Keratinocyte (primary cell): Measurements from ENCODE around the gene MYH10. TPM values are rescaled to one million over a fixed set of nuclear protein-coding genes. Genes with fewer than 3 reads are reported as not detected.

ENCODE experiments used
- DNase-seq: peaks from one replicate; pipeline ENCODE4 v3.0.0-alpha.2; 2011; ENCODE audit warnings: low read depth, missing footprints, low spot score
- FAIRE-seq: peaks from 2 replicates; lab custom pipeline; 2011; peaks lifted over from hg19 to GRCh38; lab: Jason Lieb, UNC
- H2AFZ ChIP-seq: 2 replicates; pipeline ENCODE4 v1.6.0; 2012; ENCODE audit warnings: low read length, control low read depth, inconsistent platforms; ENCODE audit not compliant: control insufficient read depth
- H3K27ac ChIP-seq: 2 replicates; pipeline ENCODE4 v1.5.1; 2011; ENCODE audit warnings: low read length; ENCODE audit not compliant: control insufficient read depth, insufficient read depth
- H3K27me3 ChIP-seq: 3 replicates; pipeline ENCODE4 v1.6.0; 2011; ENCODE audit warnings: low read length; ENCODE audit not compliant: control insufficient read depth, insufficient read depth; ENCODE audit errors: extremely low read depth
- H3K36me3 ChIP-seq, 2 experiments: 2 replicates in 1 of 2; 3 replicates in 1 of 2; pipeline ENCODE4 v1.5.1; 2011; ENCODE audit warnings: low read length in 2 of 2, mild to moderate bottlenecking in 1 of 2; ENCODE audit not compliant: control insufficient read depth in 2 of 2, insufficient read depth in 2 of 2; ENCODE audit errors: extremely low read depth in 1 of 2
- H3K4me1 ChIP-seq: 3 replicates; pipeline ENCODE4 v1.5.1; 2011; ENCODE audit warnings: low read length; ENCODE audit not compliant: control insufficient read depth, insufficient read depth; ENCODE audit errors: extremely low read depth
- H3K4me2 ChIP-seq: 3 replicates; pipeline ENCODE4 v1.6.0; 2011; ENCODE audit warnings: low read depth, low read length; ENCODE audit not compliant: control insufficient read depth, insufficient read depth; ENCODE audit errors: extremely low read depth
- H3K4me3 ChIP-seq, 3 experiments: fragments of 200-600 bp in 1 of 3; sonication (generic) in 1 of 3; 2 replicates in 2 of 3; 3 replicates in 1 of 3; pipeline ENCODE4 v1.5.1; 2011 to 2016; ENCODE audit warnings: low read length in 3 of 3, mild to moderate bottlenecking in 3 of 3, control low read depth in 2 of 3, inconsistent platforms in 1 of 3, low read depth in 1 of 3, mixed read lengths in 1 of 3, mixed run types in 1 of 3, moderate library complexity in 1 of 3; ENCODE audit not compliant: control insufficient read depth in 2 of 3, insufficient read depth in 2 of 3; ENCODE audit errors: extremely low read depth in 1 of 3
- H3K79me2 ChIP-seq: 2 replicates; pipeline ENCODE4 v1.6.0; 2012; ENCODE audit warnings: low read length; ENCODE audit not compliant: control insufficient read depth, insufficient read depth
- H3K9ac ChIP-seq: 3 replicates; pipeline ENCODE4 v1.6.0; 2011; ENCODE audit warnings: low read length; ENCODE audit not compliant: control insufficient read depth, insufficient read depth; ENCODE audit errors: extremely low read depth
- H3K9me1 ChIP-seq: 3 replicates; pipeline ENCODE4 v1.6.0; 2011; ENCODE audit warnings: low read length; ENCODE audit not compliant: control insufficient read depth, insufficient read depth; ENCODE audit errors: extremely low read depth
- H3K9me3 ChIP-seq: 2 replicates; pipeline ENCODE4 v1.5.1; 2012; ENCODE audit warnings: low read depth, low read length; ENCODE audit not compliant: control insufficient read depth
- H4K20me1 ChIP-seq: 3 replicates; pipeline ENCODE4 v1.6.0; 2011; ENCODE audit warnings: low read length; ENCODE audit not compliant: control insufficient read depth, insufficient read depth; ENCODE audit errors: extremely low read depth
- CTCF ChIP-seq, 3 experiments: IDR thresholded peaks in 1 of 3; conservative IDR thresholded peaks in 1 of 3; optimal IDR thresholded peaks in 1 of 3; 2 replicates in 2 of 3; 3 replicates in 1 of 3; pipeline versions ENCODE3 to v1.5.1; 2011; ENCODE audit warnings: low read length in 3 of 3, mild to moderate bottlenecking in 3 of 3, moderate library complexity in 2 of 3, control low read depth in 1 of 3, inconsistent platforms in 1 of 3; ENCODE audit not compliant: insufficient read depth in 2 of 3; ENCODE audit errors: extremely low read depth in 1 of 3
- EZH2 ChIP-seq: IDR thresholded peaks from one replicate; pipeline ENCODE4 v1.6.1; 2012; ENCODE audit warnings: inconsistent platforms, mild to moderate bottlenecking, low read length, moderate library complexity
- dilution Hi-C: fragments of 300-500 bp; cut with MboI; formaldehyde crosslinking; loops from one replicate; pipeline ENCODE4 v1.7.0; 2020; ENCODE audit warnings: low sequenced_read_pairs; ENCODE audit not compliant: extremely low pct_ligation_motif_present
- polyA plus RNA-seq, 5 experiments: library from polyadenylated mRNA; depleted of rRNA in 3 of 5; stranded (reverse) in 3 of 5; stranded (forward) in 1 of 5; unstranded in 1 of 5; fragments of >200 nt; gene quantifications; 1 replicate in 1 of 5; 2 replicates in 3 of 5; 3 replicates in 1 of 5; pipeline versions ENCODE4 v1.2.1 to v1.2.3, GENCODE V29; 2011 to 2012; ENCODE audit warnings: missing spikeins in 2 of 5, low read depth in 1 of 5, low replicate concordance in 1 of 5

The MYH10 gene
- polyA plus RNA-seq, 1 donor (not counting 4 experiments of a cell fraction or from before 2014, with no cell fraction given), result 21.2 TPM

GRCh38 chr17:8651013-8651412 lies 20.5 kb upstream of the MYH10 start:
- Histone ChIP-seq H4K20me1 (no peaks in the 10 kb centered on the region), H3K9ac (no peak overlapping the region), H3K9me3 (no peaks in the 10 kb centered on the region), H3K36me3 (no peaks in the 10 kb centered on the region), H3K27ac (no peak overlapping the region), H3K9me1 (no peaks in the 10 kb centered on the region), H3K4me2 (no peak overlapping the region), H3K79me2 (no peaks in the 10 kb centered on the region), H3K4me3 (no peak overlapping the region), H3K4me1 (no peaks in the 10 kb centered on the region), H2AFZ (no peak overlapping the region), H3K27me3 (no peaks in the 10 kb centered on the region)
- dilution Hi-C loops, result no loop called here
- TF ChIP-seq EZH2, result no peak
- peak in 1 of 3 experiments; percentile 34 for TF ChIP-seq CTCF (optimal IDR thresholded peaks at IDR 0.05 in 1 of 3, IDR thresholded peaks at IDR 0.05 in 1 of 3, conservative IDR thresholded peaks at IDR 0.05 in 1 of 3; ENCODE audit: extremely low read depth in 1 of 3, insufficient read depth in 2 of 3, low read length in 3 of 3)
- DNase-seq, result no peak
- no peak for FAIRE-seq

GRCh38 chr17:8650119-8650499 lies 19.6 kb upstream of the MYH10 start:
- H3K27me3 ChIP-seq, result no peaks in the 10 kb centered on the region
- H3K4me2 ChIP-seq, result no peak overlapping the region

More at GRCh38 chr17:8650119-8650499, 19.6 kb upstream of the MYH10 start:
- Histone ChIP-seq H4K20me1 (no peaks in the 10 kb centered on the region), H3K4me3 (no peak overlapping the region), H3K9me3 (no peaks in the 10 kb centered on the region), H3K79me2 (no peaks in the 10 kb centered on the region), H3K9me1 (no peaks in the 10 kb centered on the region), H2AFZ (no peak overlapping the region), H3K27ac (no peak overlapping the region), H3K4me1 (no peaks in the 10 kb centered on the region), H3K9ac (no peak overlapping the region), H3K36me3 (no peaks in the 10 kb centered on the region)
- DNase-seq (no peak), FAIRE-seq (no peak)
- dilution Hi-C loops, result no loop called here
- no peak for TF ChIP-seq CTCF (optimal IDR thresholded peaks at IDR 0.05 in 1 of 3, IDR thresholded peaks at IDR 0.05 in 1 of 3, conservative IDR thresholded peaks at IDR 0.05 in 1 of 3; ENCODE audit: extremely low read depth in 1 of 3, insufficient read depth in 2 of 3, low read length in 3 of 3)
- no peak for TF ChIP-seq EZH2
